ENCODE data around the gene CCDC24.

The CCDC24 gene

DNA sequence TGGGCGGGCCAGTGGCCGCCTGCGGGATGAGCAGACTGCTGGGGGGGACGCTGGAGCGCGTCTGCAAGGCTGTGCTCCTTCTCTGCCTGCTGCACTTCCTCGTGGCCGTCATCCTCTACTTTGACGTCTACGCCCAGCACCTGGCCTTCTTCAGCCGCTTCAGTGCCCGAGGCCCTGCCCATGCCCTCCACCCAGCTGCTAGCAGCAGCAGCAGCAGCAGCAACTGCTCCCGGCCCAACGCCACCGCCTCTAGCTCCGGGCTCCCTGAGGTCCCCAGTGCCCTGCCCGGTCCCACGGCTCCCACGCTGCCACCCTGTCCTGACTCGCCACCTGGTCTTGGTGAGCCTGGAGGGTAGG, 10.3 kb upstream of the CCDC24 start:
- TF ChIP-seq, protein P1, sequence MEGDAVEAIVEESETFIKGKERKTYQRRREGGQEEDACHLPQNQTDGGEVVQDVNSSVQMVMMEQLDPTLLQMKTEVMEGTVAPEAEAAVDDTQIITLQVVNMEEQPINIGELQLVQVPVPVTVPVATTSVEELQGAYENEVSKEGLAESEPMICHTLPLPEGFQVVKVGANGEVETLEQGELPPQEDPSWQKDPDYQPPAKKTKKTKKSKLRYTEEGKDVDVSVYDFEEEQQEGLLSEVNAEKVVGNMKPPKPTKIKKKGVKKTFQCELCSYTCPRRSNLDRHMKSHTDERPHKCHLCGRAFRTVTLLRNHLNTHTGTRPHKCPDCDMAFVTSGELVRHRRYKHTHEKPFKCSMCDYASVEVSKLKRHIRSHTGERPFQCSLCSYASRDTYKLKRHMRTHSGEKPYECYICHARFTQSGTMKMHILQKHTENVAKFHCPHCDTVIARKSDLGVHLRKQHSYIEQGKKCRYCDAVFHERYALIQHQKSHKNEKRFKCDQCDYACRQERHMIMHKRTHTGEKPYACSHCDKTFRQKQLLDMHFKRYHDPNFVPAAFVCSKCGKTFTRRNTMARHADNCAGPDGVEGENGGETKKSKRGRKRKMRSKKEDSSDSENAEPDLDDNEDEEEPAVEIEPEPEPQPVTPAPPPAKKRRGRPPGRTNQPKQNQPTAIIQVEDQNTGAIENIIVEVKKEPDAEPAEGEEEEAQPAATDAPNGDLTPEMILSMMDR (IDR thresholded peaks at IDR 0.05; ENCODE audit: low read depth, low read length): no peak
- no peak overlapping the region for H3K4me3 ChIP-seq (ENCODE audit: low read depth, low read length)

DNA sequence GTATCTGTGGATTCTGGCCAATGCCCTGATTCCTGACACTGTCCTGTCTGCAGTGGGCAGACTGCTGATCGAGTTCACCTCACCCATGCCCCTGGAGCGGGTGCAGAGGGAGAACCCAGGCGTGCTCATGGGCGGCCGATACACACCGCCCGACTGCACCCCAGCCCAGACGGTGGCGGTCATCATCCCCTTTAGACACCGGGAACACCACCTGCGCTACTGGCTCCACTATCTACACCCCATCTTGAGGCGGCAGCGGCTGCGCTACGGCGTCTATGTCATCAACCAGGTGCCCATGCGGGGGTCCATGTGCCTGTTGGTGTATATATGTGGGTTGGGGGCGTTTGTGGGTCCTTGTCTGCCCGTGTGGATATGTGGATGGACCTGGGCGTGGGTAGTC, 9.8 kb upstream of the CCDC24 start:
- no peak overlapping the region for H3K4me3 ChIP-seq (ENCODE audit: low read depth, low read length)

DNA sequence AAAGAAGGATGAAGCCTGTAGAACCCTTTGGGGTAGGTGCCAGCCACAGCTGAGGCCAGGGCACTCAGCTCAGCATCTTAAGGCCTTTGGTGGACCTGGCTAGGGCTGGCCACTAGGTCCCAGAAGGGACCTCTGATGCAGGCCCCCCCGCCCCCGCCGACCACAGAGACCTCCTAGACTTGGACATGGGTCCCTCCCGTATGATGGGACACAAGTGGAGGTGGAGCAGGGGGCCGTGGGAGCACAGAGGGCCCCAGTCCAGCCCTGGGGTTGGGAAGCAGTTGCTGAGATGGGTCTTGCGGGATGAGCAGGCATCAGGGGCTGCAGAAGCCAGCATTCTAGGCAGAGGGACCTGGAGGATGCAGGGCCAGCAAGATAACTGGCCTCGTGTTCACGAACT, 9.2 kb upstream of the CCDC24 start:
- TF ChIP-seq, protein P1 (IDR thresholded peaks at IDR 0.05; ENCODE audit: low read depth, low read length): no peak
- no peak overlapping the region for H3K4me3 ChIP-seq (ENCODE audit: low read depth, low read length)

More for the DNA sequence above, 9.8 kb upstream of the CCDC24 start:
- TF ChIP-seq, protein P1 (IDR thresholded peaks at IDR 0.05; ENCODE audit: low read depth, low read length): no peak

DNA sequence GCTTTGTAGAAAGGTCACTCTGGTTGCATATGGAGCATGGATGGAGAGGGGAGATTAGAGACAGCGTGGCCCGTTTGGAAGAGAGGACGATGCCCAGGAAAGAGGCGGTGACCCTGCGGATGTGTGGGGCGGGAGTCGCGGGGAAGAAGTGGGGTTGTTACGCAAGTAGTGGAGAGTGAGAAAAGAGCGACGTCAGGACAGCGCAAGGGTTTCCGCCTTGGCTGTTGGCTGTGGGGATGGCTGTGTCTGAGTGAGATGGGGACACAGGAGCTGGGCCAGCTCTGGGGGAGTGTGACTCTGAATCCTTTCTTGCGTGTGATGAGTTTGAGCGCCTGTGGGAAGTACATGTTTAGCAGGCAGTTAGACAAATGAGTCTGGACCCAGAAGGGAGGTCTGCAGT, 8.6 kb upstream of the CCDC24 start:
- TF ChIP-seq, protein P1 (IDR thresholded peaks at IDR 0.05; ENCODE audit: low read depth, low read length): no peak
- no peak overlapping the region for H3K4me3 ChIP-seq (ENCODE audit: low read depth, low read length)

DNA sequence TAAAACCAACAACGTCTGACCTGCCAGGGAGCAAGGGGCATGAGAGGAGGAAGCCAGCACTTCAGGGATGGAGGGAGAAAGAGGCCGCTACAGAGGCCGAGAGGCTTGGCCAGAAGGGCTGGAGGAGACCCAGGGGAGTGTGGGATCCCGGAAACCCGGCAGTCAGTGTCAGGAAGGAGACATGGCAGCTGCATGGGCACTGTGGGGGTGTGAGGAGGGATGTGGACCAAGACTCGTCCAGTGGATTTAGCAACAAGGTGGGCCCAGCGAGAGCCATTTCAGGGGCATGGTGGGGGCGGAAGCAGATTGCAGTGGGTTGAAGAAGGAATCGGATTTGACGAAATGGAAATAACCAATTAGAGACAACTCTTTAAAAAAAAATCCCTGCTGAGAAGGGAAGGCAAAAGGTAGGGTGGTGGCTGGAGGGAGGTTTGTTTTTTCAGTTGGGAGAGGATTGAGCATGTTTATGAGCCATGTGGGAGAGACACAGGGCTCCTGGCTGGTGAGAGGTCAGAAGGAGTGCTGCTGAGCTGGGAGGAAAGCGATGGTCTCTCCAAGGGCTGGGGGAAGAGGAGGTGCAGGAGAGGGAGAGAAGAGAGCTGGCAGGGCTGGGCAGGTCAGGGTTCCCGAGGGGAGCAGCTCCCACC, 8.0 kb upstream of the CCDC24 start:
- H3K4me3 ChIP-seq (ENCODE audit: low read depth, low read length): no peak overlapping the region
- TF ChIP-seq, protein P1 (IDR thresholded peaks at IDR 0.05; ENCODE audit: low read depth, low read length): no peak

DNA sequence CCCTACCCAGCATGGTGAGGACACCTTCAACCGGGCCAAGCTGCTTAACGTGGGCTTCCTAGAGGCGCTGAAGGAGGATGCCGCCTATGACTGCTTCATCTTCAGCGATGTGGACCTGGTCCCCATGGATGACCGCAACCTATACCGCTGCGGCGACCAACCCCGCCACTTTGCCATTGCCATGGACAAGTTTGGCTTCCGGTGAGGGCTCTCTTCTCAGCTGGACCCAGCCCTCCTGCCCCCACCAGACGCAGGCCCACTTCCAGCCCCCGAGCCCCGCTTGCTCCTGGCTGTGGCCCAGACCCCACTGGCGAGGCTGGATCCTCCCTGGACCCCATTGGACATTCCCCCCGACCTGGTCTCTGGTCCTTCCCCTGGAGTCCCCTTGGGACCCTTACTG, 6.5 kb upstream of the CCDC24 start:
- H3K4me3 ChIP-seq (ENCODE audit: low read depth, low read length): no peak overlapping the region
- TF ChIP-seq, protein P1 (IDR thresholded peaks at IDR 0.05; ENCODE audit: low read depth, low read length): no peak

DNA sequence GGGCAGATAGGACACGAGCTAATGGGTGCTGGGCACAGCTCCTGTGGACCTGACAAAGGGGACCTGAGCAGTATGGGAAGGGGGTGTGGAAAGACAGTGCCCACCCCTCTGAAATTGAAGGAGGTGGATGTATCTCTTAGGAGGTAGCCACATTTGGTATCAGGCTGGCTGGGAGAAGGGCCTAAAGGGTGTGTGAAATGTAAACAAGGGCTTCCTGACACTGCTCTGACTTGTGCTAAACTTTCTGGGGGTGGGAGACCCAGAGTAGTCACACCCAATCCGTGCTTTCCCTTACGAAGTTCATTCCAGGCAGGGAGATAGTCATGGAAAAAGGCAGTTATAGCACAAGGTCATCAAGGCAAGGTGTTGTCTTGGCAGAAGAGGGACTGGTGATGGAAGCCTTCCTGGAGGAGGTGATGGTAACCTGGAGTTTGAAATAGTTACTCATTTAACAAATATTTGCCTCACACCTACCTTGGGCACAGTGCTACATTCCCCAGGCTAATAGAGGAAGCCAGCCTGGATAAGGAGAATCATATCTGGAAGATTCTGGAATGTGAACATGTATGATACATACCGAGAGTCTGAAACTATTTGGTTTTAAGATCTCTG, 5.3 kb upstream of the CCDC24 start:
- TF ChIP-seq, protein P1 (IDR thresholded peaks at IDR 0.05; ENCODE audit: low read depth, low read length): no peak
- H3K4me3 ChIP-seq (ENCODE audit: low read depth, low read length): no peak overlapping the region

Data from WI38 (cell line).